Measurements from ENCODE around the gene MAGI2. TPM values are rescaled to one million over a fixed set of nuclear protein-coding genes. Genes with fewer than 3 reads are reported as not detected.

The MAGI2 gene
- total and polyA plus RNA-seq, 8 donors, result 6.1 to 9.2 (median 7.1) TPM

DNA sequence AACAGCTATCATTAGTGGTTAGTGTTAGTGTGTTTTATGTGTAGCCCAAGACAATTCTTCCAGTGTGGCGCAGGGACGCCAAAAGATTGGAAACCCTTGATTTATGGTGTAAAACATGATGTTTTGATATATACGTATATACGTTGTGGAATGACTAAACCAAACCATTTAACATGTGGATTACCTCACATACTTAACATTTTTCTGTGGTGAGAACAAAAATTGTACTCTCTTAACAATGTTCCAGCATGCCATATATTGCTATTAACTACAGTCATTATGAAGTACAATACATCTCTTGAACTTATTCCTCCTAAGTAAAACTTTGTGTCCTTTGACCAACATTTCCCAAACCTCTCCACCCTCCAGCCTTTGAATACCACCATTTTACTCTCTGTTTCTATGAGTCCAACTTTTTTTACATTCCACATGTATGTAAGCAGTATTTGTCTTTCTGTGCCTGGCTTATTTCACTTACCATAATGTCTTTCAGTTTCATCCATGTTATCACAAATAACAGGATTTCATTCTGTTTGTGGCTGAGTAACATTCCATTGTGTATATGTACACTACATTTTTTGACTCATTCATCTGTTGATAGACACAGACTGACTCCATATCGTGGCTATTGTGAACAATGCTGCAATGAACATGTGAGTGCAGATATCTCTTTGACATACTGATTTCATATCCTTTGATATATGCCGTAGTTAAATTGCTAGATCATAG is 42.2 kb upstream of the MAGI2 start:
- no peak overlapping the region for H3K4me3 ChIP-seq
- H3K9me3 ChIP-seq, result no peaks in the 10 kb centered on the region
- ATAC-seq (no peak), DNase-seq (no peak)
- no peaks in the 10 kb centered on the region for H3K4me1 ChIP-seq
- no peaks in the 10 kb centered on the region for H3K27me3 ChIP-seq
- no peak overlapping the region for H3K27ac ChIP-seq
- H3K36me3 ChIP-seq, result no peaks in the 10 kb centered on the region
- TF ChIP-seq, protein P1, sequence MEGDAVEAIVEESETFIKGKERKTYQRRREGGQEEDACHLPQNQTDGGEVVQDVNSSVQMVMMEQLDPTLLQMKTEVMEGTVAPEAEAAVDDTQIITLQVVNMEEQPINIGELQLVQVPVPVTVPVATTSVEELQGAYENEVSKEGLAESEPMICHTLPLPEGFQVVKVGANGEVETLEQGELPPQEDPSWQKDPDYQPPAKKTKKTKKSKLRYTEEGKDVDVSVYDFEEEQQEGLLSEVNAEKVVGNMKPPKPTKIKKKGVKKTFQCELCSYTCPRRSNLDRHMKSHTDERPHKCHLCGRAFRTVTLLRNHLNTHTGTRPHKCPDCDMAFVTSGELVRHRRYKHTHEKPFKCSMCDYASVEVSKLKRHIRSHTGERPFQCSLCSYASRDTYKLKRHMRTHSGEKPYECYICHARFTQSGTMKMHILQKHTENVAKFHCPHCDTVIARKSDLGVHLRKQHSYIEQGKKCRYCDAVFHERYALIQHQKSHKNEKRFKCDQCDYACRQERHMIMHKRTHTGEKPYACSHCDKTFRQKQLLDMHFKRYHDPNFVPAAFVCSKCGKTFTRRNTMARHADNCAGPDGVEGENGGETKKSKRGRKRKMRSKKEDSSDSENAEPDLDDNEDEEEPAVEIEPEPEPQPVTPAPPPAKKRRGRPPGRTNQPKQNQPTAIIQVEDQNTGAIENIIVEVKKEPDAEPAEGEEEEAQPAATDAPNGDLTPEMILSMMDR (IDR thresholded peaks at IDR 0.05), result no peak
- intact Hi-C loops (cut with DNase I), result no loop called here

DNA sequence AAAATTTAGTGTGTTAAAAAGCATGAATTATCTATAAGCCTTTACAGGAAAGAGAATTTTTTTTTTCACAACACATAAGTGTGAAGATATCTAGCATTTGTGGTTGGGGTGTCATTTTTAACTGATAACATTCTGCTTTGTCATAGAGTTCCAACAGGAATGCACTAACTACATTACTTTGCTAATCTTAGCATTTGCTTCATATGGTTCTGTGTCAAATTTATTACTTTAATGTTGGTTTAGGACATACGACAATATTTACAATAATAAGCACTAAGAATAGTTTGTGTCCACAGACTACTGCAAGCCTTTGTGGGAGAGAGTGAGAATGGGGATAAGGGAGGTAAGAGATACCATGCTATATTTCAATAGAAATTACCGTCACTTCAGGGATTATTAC is 40.6 kb upstream of the MAGI2 start:
- Histone ChIP-seq H3K4me3 (no peak overlapping the region), H3K36me3 (no peaks in the 10 kb centered on the region), H3K4me1 (no peaks in the 10 kb centered on the region), H3K27ac (no peak overlapping the region), H3K27me3 (no peaks in the 10 kb centered on the region), H3K9me3 (no peaks in the 10 kb centered on the region)
- DNase-seq (no peak), ATAC-seq (no peak)
- TF ChIP-seq, protein P1 (IDR thresholded peaks at IDR 0.05), result no peak
- intact Hi-C loops (cut with DNase I), result no loop called here

DNA sequence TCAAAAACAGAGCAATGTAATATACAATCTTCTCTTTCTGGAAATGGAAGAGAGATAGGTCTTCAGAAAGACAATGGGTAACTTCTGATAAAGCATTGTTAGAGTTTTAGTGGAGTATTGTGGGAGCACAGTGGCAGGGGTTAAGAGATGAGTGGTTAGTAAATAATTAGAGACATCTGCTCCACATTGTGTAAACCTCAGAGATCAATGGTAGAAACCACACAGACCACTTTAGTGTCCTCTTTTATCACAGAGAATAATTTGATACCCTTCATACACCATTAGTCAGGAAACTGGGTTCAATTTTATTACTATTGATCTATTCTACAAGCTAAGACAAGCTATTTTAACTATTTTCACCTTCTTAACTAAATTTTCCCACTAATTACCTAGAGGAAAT is 35.9 kb upstream of the MAGI2 start:
- TF ChIP-seq, protein P1 (IDR thresholded peaks at IDR 0.05), result no peak
- Histone ChIP-seq H3K36me3 (no peaks in the 10 kb centered on the region), H3K27ac (no peak overlapping the region), H3K4me1 (no peaks in the 10 kb centered on the region), H3K9me3 (no peaks in the 10 kb centered on the region), H3K4me3 (no peak overlapping the region), H3K27me3 (no peaks in the 10 kb centered on the region)
- DNase-seq (no peak), ATAC-seq (no peak)
- intact Hi-C loops (cut with DNase I), result no loop called here

DNA sequence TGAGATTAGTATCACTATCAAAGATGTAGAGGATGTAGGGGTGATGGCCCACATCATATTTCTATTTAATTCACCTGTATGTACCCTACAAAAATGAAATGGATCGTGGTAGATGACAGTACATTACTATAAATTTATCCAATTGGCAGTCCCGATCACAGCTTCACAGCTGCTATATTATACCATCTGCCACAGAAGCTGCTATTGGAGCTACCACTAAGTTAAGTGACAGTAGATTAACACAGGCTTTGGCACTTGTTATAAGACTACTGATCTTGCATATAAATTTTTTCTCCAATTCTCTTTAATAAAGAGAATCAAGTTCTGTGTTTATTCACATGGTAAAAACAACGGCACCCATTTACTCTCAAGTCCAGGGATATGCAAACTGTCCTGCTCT is 24.9 kb upstream of the MAGI2 start:
- no peaks in the 10 kb centered on the region for H3K4me1 ChIP-seq
- no peaks in the 10 kb centered on the region for H3K36me3 ChIP-seq
- intact Hi-C loops (cut with DNase I), result no loop called here
- H3K9me3 ChIP-seq, result no peaks in the 10 kb centered on the region
- ATAC-seq, result no peak
- TF ChIP-seq, protein P1 (IDR thresholded peaks at IDR 0.05), result no peak
- no peak for DNase-seq
- H3K4me3 ChIP-seq, result no peak overlapping the region
- H3K27ac ChIP-seq, result no peak overlapping the region
- no peaks in the 10 kb centered on the region for H3K27me3 ChIP-seq

DNA sequence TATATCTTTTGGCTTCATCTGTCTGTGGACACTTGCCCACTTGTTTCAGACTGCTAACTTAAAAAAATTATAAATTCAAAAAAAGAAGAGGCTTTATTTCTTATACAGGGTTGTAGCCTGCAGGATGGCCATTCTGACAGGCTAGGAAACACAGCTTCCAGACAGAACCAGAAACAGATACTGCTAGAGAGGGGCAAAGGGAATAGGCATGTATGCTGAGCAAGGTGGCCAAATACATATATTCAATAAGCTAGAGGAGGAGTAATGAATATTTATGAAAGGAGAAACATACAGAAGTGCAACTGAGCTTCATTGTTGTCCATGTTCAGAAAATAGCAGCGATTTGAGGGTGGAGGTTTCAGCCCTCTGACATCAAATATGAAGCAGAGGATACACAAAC is 22.0 kb upstream of the MAGI2 start:
- no peaks in the 10 kb centered on the region for H3K9me3 ChIP-seq
- TF ChIP-seq, protein P1 (IDR thresholded peaks at IDR 0.05), result no peak
- no peaks in the 10 kb centered on the region for H3K36me3 ChIP-seq
- no peak overlapping the region for H3K27ac ChIP-seq
- H3K27me3 ChIP-seq, result no peaks in the 10 kb centered on the region
- intact Hi-C loops (cut with DNase I), result no loop called here
- no peak overlapping the region for H3K4me3 ChIP-seq
- no peaks in the 10 kb centered on the region for H3K4me1 ChIP-seq
- DNase-seq, result no peak
- no peak for ATAC-seq

All from left lung (tissue), 10 donors.